ENCODE data around the gene TAS2R7. TPM values are rescaled to one million over a fixed set of nuclear protein-coding genes. Genes with fewer than 3 reads are reported as not detected.

The TAS2R7 gene
- total and polyA plus RNA-seq, 2 experiments from 2014 or later, result not detected

DNA sequence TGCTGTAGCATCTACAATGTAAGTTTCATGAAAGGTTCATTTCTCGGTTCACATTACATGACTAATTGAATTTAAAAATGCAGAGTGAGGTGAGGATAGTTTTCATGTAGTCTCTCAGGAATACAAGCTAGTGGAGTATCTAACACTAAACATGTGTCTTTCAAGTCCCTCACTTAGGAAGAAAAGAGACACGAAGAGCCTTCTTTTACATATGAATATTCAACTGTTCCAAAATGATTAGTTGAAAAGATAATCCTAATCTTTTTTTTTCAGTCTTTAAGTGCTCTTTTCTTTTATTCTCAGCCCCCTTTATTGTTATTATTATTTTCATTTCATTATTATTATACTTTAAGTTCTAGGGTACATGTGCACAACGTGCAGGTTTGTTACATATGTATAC is 36.0 kb upstream of the TAS2R7 start:
- no peaks in the 10 kb centered on the region for H3K36me3 ChIP-seq (ENCODE audit: insufficient read depth)
- no peaks in the 10 kb centered on the region for H3K27me3 Mint-ChIP-seq (ENCODE audit: insufficient read depth, low read depth, poor library complexity)
- no peak overlapping the region for H3K4me3 Mint-ChIP-seq
- no peaks in the 10 kb centered on the region for H3F3A ChIP-seq (replicated peaks; ENCODE audit: low read depth)
- no peaks in the 10 kb centered on the region for H3K9me2 ChIP-seq (ENCODE audit: insufficient read depth)
- H3K27me3 ChIP-seq (ENCODE audit: insufficient read depth), result no peaks in the 10 kb centered on the region
- no peak overlapping the region for H3K27ac Mint-ChIP-seq
- no peak for ATAC-seq
- TF ChIP-seq, protein P1, sequence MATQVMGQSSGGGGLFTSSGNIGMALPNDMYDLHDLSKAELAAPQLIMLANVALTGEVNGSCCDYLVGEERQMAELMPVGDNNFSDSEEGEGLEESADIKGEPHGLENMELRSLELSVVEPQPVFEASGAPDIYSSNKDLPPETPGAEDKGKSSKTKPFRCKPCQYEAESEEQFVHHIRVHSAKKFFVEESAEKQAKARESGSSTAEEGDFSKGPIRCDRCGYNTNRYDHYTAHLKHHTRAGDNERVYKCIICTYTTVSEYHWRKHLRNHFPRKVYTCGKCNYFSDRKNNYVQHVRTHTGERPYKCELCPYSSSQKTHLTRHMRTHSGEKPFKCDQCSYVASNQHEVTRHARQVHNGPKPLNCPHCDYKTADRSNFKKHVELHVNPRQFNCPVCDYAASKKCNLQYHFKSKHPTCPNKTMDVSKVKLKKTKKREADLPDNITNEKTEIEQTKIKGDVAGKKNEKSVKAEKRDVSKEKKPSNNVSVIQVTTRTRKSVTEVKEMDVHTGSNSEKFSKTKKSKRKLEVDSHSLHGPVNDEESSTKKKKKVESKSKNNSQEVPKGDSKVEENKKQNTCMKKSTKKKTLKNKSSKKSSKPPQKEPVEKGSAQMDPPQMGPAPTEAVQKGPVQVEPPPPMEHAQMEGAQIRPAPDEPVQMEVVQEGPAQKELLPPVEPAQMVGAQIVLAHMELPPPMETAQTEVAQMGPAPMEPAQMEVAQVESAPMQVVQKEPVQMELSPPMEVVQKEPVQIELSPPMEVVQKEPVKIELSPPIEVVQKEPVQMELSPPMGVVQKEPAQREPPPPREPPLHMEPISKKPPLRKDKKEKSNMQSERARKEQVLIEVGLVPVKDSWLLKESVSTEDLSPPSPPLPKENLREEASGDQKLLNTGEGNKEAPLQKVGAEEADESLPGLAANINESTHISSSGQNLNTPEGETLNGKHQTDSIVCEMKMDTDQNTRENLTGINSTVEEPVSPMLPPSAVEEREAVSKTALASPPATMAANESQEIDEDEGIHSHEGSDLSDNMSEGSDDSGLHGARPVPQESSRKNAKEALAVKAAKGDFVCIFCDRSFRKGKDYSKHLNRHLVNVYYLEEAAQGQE (IDR thresholded peaks at IDR 0.05; ENCODE audit: unreplicated experiment), result no peak
- TF ChIP-seq NANOG (IDR thresholded peaks at IDR 0.05; ENCODE audit: borderline replicate concordance), result no peak
- TF ChIP-seq, protein P2, sequence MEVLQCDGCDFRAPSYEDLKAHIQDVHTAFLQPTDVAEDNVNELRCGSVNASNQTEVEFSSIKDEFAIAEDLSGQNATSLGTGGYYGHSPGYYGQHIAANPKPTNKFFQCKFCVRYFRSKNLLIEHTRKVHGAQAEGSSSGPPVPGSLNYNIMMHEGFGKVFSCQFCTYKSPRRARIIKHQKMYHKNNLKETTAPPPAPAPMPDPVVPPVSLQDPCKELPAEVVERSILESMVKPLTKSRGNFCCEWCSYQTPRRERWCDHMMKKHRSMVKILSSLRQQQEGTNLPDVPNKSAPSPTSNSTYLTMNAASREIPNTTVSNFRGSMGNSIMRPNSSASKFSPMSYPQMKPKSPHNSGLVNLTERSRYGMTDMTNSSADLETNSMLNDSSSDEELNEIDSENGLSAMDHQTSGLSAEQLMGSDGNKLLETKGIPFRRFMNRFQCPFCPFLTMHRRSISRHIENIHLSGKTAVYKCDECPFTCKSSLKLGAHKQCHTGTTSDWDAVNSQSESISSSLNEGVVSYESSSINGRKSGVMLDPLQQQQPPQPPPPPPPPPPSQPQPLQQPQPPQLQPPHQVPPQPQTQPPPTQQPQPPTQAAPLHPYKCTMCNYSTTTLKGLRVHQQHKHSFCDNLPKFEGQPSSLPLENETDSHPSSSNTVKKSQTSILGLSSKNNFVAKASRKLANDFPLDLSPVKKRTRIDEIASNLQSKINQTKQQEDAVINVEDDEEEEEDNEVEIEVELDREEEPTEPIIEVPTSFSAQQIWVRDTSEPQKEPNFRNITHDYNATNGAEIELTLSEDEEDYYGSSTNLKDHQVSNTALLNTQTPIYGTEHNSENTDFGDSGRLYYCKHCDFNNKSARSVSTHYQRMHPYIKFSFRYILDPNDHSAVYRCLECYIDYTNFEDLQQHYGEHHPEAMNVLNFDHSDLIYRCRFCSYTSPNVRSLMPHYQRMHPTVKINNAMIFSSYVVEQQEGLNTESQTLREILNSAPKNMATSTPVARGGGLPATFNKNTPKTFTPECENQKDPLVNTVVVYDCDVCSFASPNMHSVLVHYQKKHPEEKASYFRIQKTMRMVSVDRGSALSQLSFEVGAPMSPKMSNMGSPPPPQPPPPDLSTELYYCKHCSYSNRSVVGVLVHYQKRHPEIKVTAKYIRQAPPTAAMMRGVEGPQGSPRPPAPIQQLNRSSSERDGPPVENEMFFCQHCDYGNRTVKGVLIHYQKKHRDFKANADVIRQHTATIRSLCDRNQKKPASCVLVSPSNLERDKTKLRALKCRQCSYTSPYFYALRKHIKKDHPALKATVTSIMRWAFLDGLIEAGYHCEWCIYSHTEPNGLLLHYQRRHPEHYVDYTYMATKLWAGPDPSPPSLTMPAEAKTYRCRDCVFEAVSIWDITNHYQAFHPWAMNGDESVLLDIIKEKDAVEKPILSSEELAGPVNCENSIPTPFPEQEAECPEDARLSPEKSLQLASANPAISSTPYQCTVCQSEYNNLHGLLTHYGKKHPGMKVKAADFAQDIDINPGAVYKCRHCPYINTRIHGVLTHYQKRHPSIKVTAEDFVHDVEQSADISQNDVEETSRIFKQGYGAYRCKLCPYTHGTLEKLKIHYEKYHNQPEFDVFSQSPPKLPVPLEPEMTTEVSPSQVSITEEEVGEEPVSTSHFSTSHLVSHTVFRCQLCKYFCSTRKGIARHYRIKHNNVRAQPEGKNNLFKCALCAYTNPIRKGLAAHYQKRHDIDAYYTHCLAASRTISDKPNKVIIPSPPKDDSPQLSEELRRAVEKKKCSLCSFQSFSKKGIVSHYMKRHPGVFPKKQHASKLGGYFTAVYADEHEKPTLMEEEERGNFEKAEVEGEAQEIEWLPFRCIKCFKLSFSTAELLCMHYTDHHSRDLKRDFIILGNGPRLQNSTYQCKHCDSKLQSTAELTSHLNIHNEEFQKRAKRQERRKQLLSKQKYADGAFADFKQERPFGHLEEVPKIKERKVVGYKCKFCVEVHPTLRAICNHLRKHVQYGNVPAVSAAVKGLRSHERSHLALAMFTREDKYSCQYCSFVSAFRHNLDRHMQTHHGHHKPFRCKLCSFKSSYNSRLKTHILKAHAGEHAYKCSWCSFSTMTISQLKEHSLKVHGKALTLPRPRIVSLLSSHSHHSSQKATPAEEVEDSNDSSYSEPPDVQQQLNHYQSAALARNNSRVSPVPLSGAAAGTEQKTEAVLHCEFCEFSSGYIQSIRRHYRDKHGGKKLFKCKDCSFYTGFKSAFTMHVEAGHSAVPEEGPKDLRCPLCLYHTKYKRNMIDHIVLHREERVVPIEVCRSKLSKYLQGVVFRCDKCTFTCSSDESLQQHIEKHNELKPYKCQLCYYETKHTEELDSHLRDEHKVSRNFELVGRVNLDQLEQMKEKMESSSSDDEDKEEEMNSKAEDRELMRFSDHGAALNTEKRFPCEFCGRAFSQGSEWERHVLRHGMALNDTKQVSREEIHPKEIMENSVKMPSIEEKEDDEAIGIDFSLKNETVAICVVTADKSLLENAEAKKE (CRISPR knock-in tag; IDR thresholded peaks at IDR 0.05), result no peak
- no peak for TF ChIP-seq STAT1 (IDR thresholded peaks at IDR 0.05; ENCODE audit: unreplicated experiment)
- TF ChIP-seq, protein P3, sequence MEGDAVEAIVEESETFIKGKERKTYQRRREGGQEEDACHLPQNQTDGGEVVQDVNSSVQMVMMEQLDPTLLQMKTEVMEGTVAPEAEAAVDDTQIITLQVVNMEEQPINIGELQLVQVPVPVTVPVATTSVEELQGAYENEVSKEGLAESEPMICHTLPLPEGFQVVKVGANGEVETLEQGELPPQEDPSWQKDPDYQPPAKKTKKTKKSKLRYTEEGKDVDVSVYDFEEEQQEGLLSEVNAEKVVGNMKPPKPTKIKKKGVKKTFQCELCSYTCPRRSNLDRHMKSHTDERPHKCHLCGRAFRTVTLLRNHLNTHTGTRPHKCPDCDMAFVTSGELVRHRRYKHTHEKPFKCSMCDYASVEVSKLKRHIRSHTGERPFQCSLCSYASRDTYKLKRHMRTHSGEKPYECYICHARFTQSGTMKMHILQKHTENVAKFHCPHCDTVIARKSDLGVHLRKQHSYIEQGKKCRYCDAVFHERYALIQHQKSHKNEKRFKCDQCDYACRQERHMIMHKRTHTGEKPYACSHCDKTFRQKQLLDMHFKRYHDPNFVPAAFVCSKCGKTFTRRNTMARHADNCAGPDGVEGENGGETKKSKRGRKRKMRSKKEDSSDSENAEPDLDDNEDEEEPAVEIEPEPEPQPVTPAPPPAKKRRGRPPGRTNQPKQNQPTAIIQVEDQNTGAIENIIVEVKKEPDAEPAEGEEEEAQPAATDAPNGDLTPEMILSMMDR (conservative IDR thresholded peaks at IDR 0.05; ENCODE audit: low read depth in 2 of 2), result no peak
- no peak for TF ChIP-seq JUNB (IDR thresholded peaks at IDR 0.05; ENCODE audit: unreplicated experiment)
- no peak for TF ChIP-seq ZNF114 (CRISPR knock-in tag; IDR thresholded peaks at IDR 0.05)
- no peak for TF ChIP-seq EZH2phosphoT487 (IDR thresholded peaks at IDR 0.05; ENCODE audit: unreplicated experiment)
- no peak for TF ChIP-seq CREB1 (CRISPR knock-in tag; IDR thresholded peaks at IDR 0.05; ENCODE audit: low read depth)
- TF ChIP-seq POLR2AphosphoS5 (IDR thresholded peaks at IDR 0.05; ENCODE audit: low read depth), result no peak
- no peak for TF ChIP-seq ZNF331 (CRISPR knock-in tag; IDR thresholded peaks at IDR 0.05; ENCODE audit: low read depth)
- TF ChIP-seq, protein P4, sequence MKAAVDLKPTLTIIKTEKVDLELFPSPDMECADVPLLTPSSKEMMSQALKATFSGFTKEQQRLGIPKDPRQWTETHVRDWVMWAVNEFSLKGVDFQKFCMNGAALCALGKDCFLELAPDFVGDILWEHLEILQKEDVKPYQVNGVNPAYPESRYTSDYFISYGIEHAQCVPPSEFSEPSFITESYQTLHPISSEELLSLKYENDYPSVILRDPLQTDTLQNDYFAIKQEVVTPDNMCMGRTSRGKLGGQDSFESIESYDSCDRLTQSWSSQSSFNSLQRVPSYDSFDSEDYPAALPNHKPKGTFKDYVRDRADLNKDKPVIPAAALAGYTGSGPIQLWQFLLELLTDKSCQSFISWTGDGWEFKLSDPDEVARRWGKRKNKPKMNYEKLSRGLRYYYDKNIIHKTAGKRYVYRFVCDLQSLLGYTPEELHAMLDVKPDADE (IDR thresholded peaks at IDR 0.05), result no peak
- TF ChIP-seq EZH2 (IDR thresholded peaks at IDR 0.05; ENCODE audit: low read depth, unreplicated experiment), result no peak
- H3K36me3 Mint-ChIP-seq (ENCODE audit: low read depth), result no peaks in the 10 kb centered on the region
- H3K9me3 Mint-ChIP-seq, result no peaks in the 10 kb centered on the region
- H3K79me2 ChIP-seq (replicated peaks; ENCODE audit: insufficient read depth), result no peaks in the 10 kb centered on the region
- DNase-seq (ENCODE audit: low spot score), result no peak
- H3K4me1 ChIP-seq (ENCODE audit: insufficient read depth), result 0 out of 2 replicates have a peak, but pooled peaks cover under 1% of the 10 kb centered on the region
- no peak overlapping the region for H3K4me3 ChIP-seq
- no peak overlapping the region for H2AFZ ChIP-seq
- no peaks in the 10 kb centered on the region for H4K20me1 ChIP-seq (replicated peaks; ENCODE audit: insufficient read depth)
- H3K4me2 ChIP-seq, result no peak overlapping the region
- no peak overlapping the region for H3K27ac ChIP-seq (ENCODE audit: low read depth)
- peaks cover 3% of the 10 kb centered on the region; the same call in 2 of the 3 replicates for H3K4me1 Mint-ChIP-seq
